Esophagus squamous epithelium (tissue), 4 donors: ENCODE data around the gene OR10A6.

Experiments
- POLR2A ChIP-seq, 4 donors: fragments of 450-650 bp; IDR thresholded peaks; one replicate each; pipeline ENCODE4 v1.6.1; 2017; ENCODE audit warnings: antibody characterized with exemption in 4 of 4, mild to moderate bottlenecking in 4 of 4, moderate library complexity in 3 of 4
- TF ChIP-seq, protein P1 (sequence below), 6 experiments: fragments of 450-650 bp in 4 of 6; fragments of 200-600 bp in 2 of 6; sonication (generic) in 2 of 6; IDR thresholded peaks; one replicate each; pipeline ENCODE4 v1.5.1; 2016 to 2019; ENCODE audit warnings: antibody characterized with exemption in 6 of 6, mild to moderate bottlenecking in 4 of 6, moderate library complexity in 4 of 6

DNA sequence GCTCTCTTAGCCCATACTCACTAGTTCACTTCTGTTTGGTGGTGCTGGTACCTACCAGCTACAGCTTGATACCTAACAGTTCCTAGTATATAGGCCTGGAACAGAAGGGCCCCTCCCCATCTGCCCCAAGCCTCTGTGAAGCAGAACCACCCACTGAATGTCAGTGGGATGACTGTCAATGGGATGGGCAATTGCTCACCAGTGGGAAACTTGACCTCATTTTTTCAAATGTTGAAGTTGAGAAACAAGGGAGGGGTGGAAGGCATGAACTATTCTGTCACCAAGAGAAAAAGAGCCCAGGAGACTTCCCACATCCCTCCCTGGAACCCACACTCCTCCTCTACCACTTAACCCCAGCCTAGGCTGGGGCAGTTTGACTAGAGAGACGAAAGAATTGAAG, 34.3 kb upstream of the OR10A6 start, which contains the start of gene NLRP10:
- TF ChIP-seq, protein P1, sequence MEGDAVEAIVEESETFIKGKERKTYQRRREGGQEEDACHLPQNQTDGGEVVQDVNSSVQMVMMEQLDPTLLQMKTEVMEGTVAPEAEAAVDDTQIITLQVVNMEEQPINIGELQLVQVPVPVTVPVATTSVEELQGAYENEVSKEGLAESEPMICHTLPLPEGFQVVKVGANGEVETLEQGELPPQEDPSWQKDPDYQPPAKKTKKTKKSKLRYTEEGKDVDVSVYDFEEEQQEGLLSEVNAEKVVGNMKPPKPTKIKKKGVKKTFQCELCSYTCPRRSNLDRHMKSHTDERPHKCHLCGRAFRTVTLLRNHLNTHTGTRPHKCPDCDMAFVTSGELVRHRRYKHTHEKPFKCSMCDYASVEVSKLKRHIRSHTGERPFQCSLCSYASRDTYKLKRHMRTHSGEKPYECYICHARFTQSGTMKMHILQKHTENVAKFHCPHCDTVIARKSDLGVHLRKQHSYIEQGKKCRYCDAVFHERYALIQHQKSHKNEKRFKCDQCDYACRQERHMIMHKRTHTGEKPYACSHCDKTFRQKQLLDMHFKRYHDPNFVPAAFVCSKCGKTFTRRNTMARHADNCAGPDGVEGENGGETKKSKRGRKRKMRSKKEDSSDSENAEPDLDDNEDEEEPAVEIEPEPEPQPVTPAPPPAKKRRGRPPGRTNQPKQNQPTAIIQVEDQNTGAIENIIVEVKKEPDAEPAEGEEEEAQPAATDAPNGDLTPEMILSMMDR (IDR thresholded peaks at IDR 0.05): no peak
- TF ChIP-seq POLR2A (IDR thresholded peaks at IDR 0.05): no peak
